OCI-LY7 (cell line): Measurements from ENCODE around the gene BCLAF1. TPM values are rescaled to one million over a fixed set of nuclear protein-coding genes. Genes with fewer than 3 reads are reported as not detected.

Source experiments
- BruUV-seq: library from RNA; stranded (reverse); fragments of 400-500 nt; replicated peaks from 2 replicates; lab custom pipeline; 2021; lab: Mats Ljungman, UMichigan
- CTCF ChIA-PET: fragments of 300-600 bp; sonication (Branson Sonifier 250); formaldehyde crosslinking; loops from one replicate; lab custom pipeline; 2022; ENCODE audit warnings: antibody characterized with exemption; ENCODE audit not compliant: unreplicated experiment; lab: Charles Lee
- POLR2A ChIA-PET: fragments of 300-600 bp; sonication (Branson Sonifier 250); formaldehyde crosslinking; loops from one replicate; lab custom pipeline; 2022; ENCODE audit warnings: antibody characterized with exemption; lab: Charles Lee
- DNase-seq: peaks from one replicate; pipeline ENCODE4 v3.0.0-alpha.2; 2015; ENCODE audit warnings: low spot score
- H2AFZ ChIP-seq: fragments of 200-600 bp; sonication (generic), shearing (Covaris generic); 2 replicates; pipeline ENCODE4 v1.6.1; 2014; ENCODE audit warnings: mild to moderate bottlenecking, antibody characterized with exemption, low read length, moderate library complexity
- H3K27ac ChIP-seq: fragments of 200-600 bp; sonication (generic); 2 replicates; pipeline ENCODE4 v1.5.1; 2014; ENCODE audit warnings: mixed run types, low read depth, mild to moderate bottlenecking, moderate library complexity, low read length, inconsistent platforms; ENCODE audit not compliant: poor library complexity, severe bottlenecking
- H3K36me3 ChIP-seq: fragments of 200-600 bp; sonication (generic); 2 replicates; pipeline ENCODE4 v1.6.1; 2014; ENCODE audit warnings: mild to moderate bottlenecking, antibody characterized with exemption, low read length, moderate library complexity, mixed read lengths; ENCODE audit not compliant: insufficient read depth
- H3K4me1 ChIP-seq: fragments of 200-600 bp; sonication (generic); 2 replicates; pipeline ENCODE4 v1.5.1; 2014; ENCODE audit warnings: mild to moderate bottlenecking, low read length; ENCODE audit not compliant: insufficient read depth, poor library complexity, severe bottlenecking
- H3K4me2 ChIP-seq: fragments of 200-600 bp; sonication (generic); 2 replicates; pipeline ENCODE4 v1.6.1; 2014; ENCODE audit warnings: mild to moderate bottlenecking, low read length
- H3K4me3 ChIP-seq: fragments of 200-600 bp; sonication (generic); 2 replicates; pipeline ENCODE4 v1.5.1; 2014; ENCODE audit warnings: mild to moderate bottlenecking, low read depth, low read length; ENCODE audit not compliant: poor library complexity, severe bottlenecking
- H3K79me2 ChIP-seq: fragments of 200-600 bp; sonication (generic); 2 replicates; pipeline ENCODE4 v1.6.1; 2016; ENCODE audit warnings: low read depth, mild to moderate bottlenecking, low read length, moderate library complexity, mixed read lengths; ENCODE audit not compliant: insufficient read depth
- H3K9me2 ChIP-seq: fragments of 200-600 bp; sonication (generic); 2 replicates; pipeline ENCODE4 v1.6.1; 2016; ENCODE audit warnings: mild to moderate bottlenecking, low read length, mixed read lengths; ENCODE audit not compliant: insufficient read depth
- H3K9me3 ChIP-seq: fragments of 200-600 bp; sonication (generic); 2 replicates; pipeline ENCODE4 v1.6.1; 2014; ENCODE audit warnings: mild to moderate bottlenecking, mixed run types, low read length, mixed read lengths
- H4K20me1 ChIP-seq: fragments of 200-600 bp; sonication (generic); 2 replicates; pipeline ENCODE4 v1.6.1; 2014; ENCODE audit warnings: mild to moderate bottlenecking, antibody characterized with exemption, low read length, moderate library complexity, mixed read lengths; ENCODE audit not compliant: insufficient read depth
- EZH2phosphoT487 ChIP-seq: fragments of 200-600 bp; sonication (generic); IDR thresholded peaks from 2 replicates; pipeline ENCODE4 v1.6.1; 2018; ENCODE audit warnings: low read depth, borderline replicate concordance, mild to moderate bottlenecking, mixed run types, antibody characterized with exemption, low read length, moderate library complexity, mixed read lengths
- intact Hi-C: fragments of 100-400 bp; cut with micrococcal nuclease; formaldehyde crosslinking; loops from one replicate; pipeline ENCODE4 v1.10.0; 2022; ENCODE audit not compliant: unreplicated experiment
- total RNA-seq, 2 experiments: library from RNA; depleted of rRNA in 1 of 2; stranded (reverse); fragments of >200 nt in 1 of 2; shearing (Covaris generic) in 1 of 2; gene quantifications; 2 replicates each; pipeline ENCODE4 v1.2.3, GENCODE V29; 2014 to 2022
- TF ChIP-seq, protein P1 (sequence below): fragments of 200-600 bp; sonication (generic); conservative IDR thresholded peaks from 2 replicates; pipeline ENCODE4 v1.5.1; 2014; ENCODE audit warnings: mild to moderate bottlenecking, antibody characterized with exemption, low read length, moderate library complexity, mixed read lengths

Gene BCLAF1
- total RNA-seq, 2 experiments from 2014 or later, result 130 to 186 TPM

- Histone ChIP-seq H4K20me1 (no peaks in the 10 kb centered on the region), H3K9me3 (no peaks in the 10 kb centered on the region), H3K9me2 (no peaks in the 10 kb centered on the region), H3K27ac (no peak overlapping the region), H3K79me2 (no peaks in the 10 kb centered on the region), H3K4me2 (no peak overlapping the region), H2AFZ (no peak overlapping the region), H3K4me1 (no peaks in the 10 kb centered on the region), H3K36me3 (no peaks in the 10 kb centered on the region), H3K4me3 (no peak overlapping the region)
- BruUV-seq, result no TSS peak
- CTCF ChIA-PET, result no interaction called here
- no peak for DNase-seq
- intact Hi-C loops, result no loop called here
- POLR2A ChIA-PET, result interaction anchor here (0.5 kb wide), 1 partner anchor 382 kb away, joined by 3 read pairs; no protein-coding TSS in a partner anchor
- TF ChIP-seq EZH2phosphoT487, result no peak
- TF ChIP-seq, protein P1, sequence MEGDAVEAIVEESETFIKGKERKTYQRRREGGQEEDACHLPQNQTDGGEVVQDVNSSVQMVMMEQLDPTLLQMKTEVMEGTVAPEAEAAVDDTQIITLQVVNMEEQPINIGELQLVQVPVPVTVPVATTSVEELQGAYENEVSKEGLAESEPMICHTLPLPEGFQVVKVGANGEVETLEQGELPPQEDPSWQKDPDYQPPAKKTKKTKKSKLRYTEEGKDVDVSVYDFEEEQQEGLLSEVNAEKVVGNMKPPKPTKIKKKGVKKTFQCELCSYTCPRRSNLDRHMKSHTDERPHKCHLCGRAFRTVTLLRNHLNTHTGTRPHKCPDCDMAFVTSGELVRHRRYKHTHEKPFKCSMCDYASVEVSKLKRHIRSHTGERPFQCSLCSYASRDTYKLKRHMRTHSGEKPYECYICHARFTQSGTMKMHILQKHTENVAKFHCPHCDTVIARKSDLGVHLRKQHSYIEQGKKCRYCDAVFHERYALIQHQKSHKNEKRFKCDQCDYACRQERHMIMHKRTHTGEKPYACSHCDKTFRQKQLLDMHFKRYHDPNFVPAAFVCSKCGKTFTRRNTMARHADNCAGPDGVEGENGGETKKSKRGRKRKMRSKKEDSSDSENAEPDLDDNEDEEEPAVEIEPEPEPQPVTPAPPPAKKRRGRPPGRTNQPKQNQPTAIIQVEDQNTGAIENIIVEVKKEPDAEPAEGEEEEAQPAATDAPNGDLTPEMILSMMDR, result no peak
Observed at GRCh38 chr6:136307351-136307750, 17.7 kb upstream of the BCLAF1 start.

DNA sequence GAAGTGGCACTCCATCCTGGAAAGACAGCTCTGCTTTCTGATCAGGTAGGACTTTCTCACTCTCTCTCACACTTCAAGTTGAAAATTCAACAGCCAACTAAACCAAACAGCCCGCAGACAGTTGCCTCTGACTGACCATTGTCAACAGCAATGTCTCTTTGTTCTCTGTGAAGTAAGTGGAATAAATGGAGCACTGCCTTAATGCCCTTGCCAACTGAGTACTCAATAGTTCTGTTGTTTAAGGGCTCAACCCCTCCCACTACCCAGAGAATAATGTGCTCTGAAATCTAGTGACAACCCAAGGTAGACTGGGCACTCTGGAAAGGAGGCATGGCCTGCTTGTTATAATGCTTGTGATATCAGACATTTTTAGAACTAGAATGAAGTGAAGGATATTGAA, 16.8 kb upstream of the BCLAF1 start:
- Histone ChIP-seq H3K9me3 (no peaks in the 10 kb centered on the region), H3K4me1 (no peaks in the 10 kb centered on the region), H4K20me1 (no peaks in the 10 kb centered on the region), H2AFZ (no peak overlapping the region), H3K4me2 (no peak overlapping the region), H3K4me3 (no peak overlapping the region), H3K36me3 (no peaks in the 10 kb centered on the region), H3K27ac (no peak overlapping the region), H3K9me2 (no peaks in the 10 kb centered on the region), H3K79me2 (no peaks in the 10 kb centered on the region)
- no peak for DNase-seq
- ChIA-PET POLR2A (interaction anchor here (0.5 kb wide), 1 partner anchor 91 kb away, joined by 3 read pairs; no protein-coding TSS in a partner anchor), CTCF (no interaction called here)
- intact Hi-C loops, result no loop called here
- no TSS peak for BruUV-seq
- TF ChIP-seq, protein P1, result no peak
- TF ChIP-seq EZH2phosphoT487, result no peak

DNA sequence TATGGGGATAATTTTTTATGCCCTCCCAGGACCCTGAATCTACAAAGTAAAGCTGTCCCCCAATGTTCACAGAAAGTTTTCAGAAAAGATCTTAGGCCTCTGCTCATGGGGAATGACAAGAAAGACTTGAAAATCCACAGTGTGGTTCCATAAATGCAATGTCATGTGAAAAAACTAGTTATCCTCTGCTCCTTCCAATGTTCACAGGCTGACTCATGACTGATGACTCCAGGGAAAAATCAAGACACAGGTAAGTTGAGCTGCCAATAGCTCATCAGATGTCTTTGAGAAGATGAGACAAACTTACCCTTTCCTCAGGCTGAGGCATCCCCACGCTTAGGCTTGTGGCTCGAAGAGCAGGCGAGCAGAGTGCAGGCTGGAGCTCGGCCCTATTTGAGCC, 14.8 kb upstream of the BCLAF1 start:
- ChIA-PET POLR2A (no interaction called here), CTCF (no interaction called here)

More for the DNA sequence above, 14.8 kb upstream of the BCLAF1 start:
- no TSS peak for BruUV-seq
- DNase-seq, result no peak
- H3K36me3 ChIP-seq, result no peaks in the 10 kb centered on the region
- no peaks in the 10 kb centered on the region for H3K79me2 ChIP-seq
- no peaks in the 10 kb centered on the region for H3K9me3 ChIP-seq
- no peaks in the 10 kb centered on the region for H4K20me1 ChIP-seq
- H3K4me1 ChIP-seq, result no peaks in the 10 kb centered on the region
- TF ChIP-seq, protein P1, result no peak
- no peak for TF ChIP-seq EZH2phosphoT487
- no peaks in the 10 kb centered on the region for H3K9me2 ChIP-seq
- no peak overlapping the region for H3K4me3 ChIP-seq
- intact Hi-C loops, result no loop called here
- H3K27ac ChIP-seq, result no peak overlapping the region
- H2AFZ ChIP-seq, result no peak overlapping the region
- H3K4me2 ChIP-seq, result no peak overlapping the region
